Stimulated activated CD4-positive, alpha-beta T cell treated with anti-CD3 and anti-CD28 coated beads, Interleukin-2, amount 100 ng/mL, for 24 hours (primary cell): Measurements from ENCODE around the gene SAP30.

ENCODE experiments used
- DNase-seq, 2 donors: peaks; one replicate each; pipeline ENCODE4 v3.0.0-alpha.2; 2020

SAP30 gene, protein sequence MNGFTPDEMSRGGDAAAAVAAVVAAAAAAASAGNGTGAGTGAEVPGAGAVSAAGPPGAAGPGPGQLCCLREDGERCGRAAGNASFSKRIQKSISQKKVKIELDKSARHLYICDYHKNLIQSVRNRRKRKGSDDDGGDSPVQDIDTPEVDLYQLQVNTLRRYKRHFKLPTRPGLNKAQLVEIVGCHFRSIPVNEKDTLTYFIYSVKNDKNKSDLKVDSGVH

DNA sequence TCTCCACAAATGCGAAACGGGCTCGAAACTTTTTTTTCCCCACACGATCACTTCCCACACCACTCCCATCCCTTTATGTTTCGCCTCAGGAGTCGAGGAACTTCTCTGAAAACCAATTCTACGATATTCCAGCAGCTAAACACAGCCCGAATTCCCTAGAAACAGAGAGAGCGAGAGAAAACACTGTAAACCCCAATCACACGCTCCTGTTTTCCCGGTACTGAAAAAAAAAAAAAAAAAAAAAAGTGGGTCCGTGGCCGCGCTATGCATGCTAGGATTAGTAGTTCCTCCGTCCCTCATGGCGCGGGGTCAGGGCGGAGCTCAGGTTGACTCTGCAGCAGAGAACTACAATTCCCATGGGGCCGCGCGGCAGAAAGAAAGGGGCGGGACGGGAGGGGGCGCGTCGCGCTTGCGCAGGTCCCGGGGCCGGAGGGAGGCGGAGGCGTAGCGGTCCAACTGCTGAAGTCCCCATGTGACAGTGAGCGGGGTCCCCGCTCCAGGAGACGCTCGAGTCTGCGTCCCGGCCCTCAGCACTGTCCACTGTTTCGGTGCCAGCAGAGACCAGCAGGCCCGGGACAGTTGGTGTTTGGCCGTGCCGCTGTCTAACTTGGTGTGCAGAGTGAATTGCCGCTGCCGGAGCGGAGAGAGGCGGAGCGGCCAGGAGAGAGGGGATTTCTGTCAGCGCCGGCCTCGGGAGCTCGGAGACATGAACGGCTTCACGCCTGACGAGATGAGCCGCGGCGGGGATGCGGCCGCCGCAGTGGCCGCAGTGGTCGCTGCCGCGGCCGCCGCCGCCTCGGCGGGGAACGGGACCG is at the start of gene SAP30:
Gene SAP30 (plus strand): TSS at position 478 of the 815 bp plus-strand sequence. CDS start 229 bp downstream, at position 707.
- DNase-seq, result peak; percentile 96

DNA sequence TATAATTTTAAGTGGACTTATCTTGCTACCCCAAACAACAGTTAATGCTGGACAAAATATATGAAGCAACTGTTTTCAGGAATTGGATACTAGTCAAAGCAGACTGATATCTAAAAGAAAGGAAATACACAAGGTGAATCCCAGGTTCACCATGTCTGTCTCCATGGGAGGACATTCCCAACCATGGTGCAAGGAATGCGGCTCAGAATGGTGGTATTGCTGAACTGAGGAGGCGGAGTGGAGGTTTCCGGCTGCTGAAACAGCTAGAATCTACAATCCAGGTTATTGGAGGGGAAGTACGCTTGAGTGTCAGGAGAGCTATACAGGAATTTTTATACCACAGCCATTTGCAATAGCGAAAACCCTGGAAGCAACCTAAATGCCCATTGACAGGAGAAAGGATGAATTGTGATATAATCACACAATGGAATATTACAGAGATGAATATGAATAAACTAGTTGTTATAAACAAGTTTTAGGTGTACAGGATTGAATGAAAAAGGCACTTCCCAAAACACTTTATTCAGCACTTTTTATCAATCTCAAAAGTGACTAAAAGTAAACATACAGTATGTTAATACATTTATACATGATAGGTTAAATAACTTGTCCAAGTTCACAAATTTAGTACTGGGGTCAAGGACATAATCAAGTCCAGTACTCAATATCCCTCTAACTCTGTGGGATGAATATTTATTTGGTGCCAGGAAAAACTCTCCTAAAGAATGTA is 45.6 kb upstream of the SAP30 start:
- DNase-seq, result no peak

DNA sequence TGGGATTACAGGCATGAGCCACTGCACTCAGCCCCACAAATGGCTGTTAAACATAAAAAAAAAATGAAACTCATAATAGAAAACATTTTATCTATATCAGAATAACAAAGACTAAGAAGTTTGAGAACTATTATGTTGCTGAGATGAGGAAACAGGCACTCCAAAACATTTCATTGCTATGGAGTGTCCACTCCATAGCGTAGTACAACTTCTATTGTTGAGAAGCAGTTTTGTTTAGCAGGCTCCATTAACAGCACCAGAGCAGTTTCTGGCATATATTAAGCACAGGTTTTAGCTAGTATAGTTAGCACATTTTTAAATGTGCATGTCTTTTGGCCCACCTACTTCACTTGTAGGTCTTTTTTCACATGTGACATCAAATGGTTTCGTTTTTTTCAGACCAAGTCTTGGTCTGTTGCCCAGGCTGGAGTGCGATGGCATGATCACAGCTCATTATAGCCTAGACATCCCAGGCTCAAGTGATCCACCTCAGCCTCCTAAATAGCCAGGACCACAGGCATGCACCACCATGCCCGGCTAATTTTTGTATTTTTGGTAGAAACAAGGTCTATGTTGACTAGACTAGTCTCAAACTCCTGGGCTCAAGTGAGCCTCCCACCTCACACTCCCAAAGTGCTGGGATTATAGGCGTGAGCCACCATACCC is 42.4 kb upstream of the SAP30 start:
- DNase-seq, result no peak

GRCh38 chr4:173330590-173330989 is 40.2 kb upstream of the SAP30 start:
- DNase-seq, result no peak

GRCh38 chr4:173332021-173332487 is 38.7 kb upstream of the SAP30 start:
- DNase-seq, result no peak

DNA sequence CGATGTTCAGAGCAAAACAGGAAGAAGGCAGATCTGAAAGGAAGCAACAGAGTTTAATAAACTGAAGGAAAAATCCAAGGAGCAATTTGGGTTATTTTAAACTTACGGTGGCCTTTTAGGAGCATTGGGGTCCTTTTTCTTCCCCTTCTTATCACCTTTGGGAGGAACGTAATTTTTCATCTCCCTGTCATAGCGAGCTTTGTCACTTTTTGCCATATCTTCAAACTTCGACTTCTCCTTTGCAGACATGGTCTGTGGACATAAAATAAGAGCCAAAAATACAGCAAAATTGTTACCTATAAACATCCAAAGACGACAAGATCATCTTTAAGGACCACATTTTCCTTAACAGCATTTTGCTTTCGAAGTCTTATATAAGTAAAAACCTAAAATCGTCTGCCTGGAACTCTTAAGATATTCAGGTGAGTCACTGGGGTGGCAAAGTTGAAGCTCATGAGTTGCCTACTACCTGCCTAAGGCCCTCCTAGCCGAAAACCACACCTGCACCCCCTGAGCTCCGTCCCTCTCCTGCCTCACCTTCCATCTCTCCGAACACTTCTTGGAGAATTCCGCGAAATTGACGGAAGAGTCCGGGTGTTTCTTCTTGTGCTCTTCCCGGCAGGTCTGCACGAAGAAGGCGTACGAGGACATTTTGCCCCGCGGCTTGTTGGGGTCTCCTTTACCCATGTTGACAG is 37.6 kb upstream of the SAP30 start:
- peak in 1 of 2 donors; percentile 30 for DNase-seq

DNA sequence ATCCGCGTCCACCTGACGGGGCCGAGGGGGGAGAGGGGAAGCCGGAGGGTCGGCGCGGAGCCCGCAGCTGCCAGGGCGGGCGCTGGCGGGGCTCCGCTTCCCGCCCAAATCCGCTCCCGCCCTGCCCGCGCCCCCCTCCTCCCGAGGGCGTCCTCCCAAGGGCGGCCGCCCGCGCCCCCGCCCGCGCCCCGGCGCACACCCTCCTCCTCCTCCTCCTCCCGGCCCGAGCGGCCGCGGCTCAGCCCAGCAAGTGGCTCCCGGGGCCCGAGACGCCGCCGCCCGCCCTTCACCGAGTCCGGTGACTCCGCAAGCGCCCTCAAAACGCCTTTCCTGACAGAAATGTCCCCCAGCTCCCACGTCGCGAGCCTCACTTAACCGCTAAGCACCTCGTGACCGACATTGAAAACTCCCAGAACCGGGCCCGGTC is 37.1 kb upstream of the SAP30 start:
- DNase-seq, result peak in 1 of 2 donors; percentile 58

DNA sequence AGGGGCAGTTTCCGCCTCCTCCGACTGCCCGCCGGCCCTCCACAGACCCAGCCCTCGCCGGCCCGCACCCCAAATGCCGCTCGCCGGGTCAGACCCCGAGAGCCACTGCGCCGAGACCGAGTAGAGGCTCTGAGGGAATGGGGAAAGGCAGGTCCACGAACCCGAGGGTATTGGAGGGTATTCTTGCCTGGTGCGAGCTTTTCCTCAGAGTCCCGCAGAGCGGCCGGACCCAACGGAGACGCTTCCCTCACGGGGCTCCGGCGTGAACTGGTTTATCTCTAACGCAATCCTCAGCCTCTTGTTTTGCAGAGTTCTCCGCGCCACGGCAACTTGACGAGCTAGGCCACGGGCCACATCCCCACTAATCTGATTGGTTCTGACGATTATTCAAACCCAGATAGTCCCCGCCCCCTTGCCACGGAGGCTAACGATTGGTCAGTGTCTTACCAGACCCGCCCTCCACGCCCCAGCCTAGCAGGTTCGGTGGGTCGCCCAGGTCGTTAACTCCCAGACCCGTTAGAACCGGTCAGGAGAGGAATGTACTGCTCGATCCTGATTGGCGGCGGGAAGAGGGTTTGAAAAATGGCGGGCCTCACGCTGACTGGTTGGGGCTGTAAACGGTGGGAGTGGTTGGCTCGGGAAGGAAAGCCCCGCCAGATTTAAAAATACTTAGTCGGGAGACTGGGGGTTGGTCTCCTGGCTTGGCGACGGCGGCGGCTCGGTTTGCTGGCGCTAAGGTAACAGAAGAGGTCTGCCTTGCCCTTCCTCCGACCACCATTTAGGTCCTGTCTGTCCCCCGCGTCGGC is 36.5 kb upstream of the SAP30 start, which contains the start of gene HMGB2:
Gene HMGB2 (minus strand): TSS at position 274 of the 806 bp plus-strand sequence. CDS start 709 bp downstream, outside the sequence.
- peak; percentile 100 for DNase-seq

DNA sequence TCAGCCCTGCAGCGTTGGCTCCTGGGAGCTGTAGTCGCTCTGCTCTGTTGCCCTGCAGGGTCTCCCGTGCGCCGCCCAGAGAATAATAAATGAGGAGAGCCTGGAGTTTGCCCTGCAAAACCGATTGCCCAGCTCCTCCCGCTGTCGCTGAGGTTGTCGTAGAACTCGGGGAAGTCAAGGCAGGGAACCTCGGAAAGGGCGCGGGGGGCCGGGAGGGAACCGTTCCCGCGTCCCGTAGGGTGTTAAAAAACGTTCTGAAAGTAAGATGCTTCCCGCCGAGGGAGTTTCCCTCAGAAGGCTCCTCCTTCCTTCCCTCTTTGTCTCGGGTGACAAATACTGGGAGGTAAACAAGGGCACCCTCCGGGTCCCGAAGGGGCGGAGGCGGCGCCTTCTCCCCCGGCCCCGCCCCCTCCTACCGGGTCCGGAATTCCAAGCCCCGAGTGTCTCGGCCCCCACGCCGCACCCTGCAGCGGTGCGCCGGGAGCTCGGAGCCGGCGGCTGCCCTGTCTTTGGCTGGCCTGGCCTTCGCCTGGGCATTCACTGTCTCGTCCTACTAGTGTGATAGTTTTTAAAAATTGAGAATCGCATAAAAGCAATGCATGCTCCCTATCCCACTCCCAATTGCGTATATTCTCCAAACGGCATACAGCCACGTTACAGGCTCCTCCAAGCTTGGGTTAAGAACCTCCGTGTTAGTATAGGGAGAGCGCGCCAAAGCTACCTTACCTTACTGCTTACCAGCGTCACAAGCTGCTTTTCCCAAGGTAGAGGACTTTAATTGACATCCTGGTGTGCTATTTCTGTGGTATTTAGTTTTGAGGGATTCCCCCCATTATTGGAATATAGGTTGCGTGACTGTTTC is 35.6 kb upstream of the SAP30 start:
- peak; percentile 30 to 71 for DNase-seq

DNA sequence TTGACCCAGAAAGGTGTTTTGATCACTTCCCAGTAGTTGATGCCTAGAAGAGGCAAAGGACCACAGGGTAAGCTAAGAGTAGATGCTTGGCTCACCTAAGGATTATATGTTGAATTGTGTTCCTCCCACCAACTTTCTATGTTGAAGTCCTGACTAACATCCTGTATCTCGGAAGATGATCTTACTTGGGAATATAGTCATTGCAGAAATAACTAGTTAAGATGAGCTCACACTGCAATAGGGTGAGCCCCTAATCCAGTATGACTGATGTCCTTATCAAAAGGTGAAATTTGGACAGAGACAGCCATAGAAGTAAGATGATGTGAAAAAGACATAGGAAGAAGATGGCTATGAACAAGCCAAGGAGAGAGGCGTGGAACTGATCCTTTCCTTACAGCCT is 33.3 kb upstream of the SAP30 start:
- DNase-seq, result no peak

GRCh38 chr4:173343832-173344397 is 26.8 kb upstream of the SAP30 start:
- DNase-seq, result no peak

DNA sequence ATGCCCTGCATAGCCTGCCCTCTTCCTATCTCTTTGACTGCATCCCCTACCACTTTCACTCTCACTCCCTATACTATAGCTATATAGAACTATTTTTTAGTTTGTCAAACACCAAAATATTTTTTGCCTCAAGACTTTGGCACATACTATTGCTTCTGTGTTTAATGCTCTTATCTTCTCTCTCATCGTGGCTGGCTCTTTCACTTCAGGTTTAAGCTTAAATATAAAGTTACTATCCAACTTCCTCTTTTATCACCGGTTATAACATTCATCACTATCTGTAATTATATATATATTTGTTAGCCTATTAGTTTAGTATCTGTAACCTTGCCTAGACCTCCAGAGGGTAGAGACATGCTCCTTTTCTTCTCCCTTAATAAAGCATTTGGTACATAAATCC is 25.1 kb upstream of the SAP30 start:
- DNase-seq, result no peak

- DNase-seq, result no peak
Measured at GRCh38 chr4:173346074-173346473, 24.7 kb upstream of the SAP30 start.

DNA sequence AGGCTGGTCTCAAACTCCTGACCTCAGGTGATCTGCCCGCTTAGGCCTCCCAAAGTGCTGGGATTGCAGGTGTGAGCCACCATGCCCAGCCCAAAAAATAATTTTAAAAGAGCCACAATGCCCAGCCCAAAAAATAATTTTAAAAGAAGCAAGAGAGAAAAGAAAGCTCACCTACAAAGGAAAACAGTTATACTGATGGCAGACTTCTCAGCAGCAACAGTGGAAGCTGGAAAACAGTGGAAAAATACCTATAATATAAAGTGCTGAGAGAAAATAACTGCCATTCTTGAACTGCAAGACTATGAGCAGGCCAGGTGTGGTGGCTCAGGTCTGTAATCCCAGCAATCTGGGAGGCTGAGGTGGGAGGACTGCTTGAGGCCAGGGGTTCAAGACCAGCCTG is 23.3 kb upstream of the SAP30 start:
- DNase-seq, result no peak

GRCh38 chr4:173357939-173358338 is 12.8 kb upstream of the SAP30 start:
- DNase-seq, result no peak

GRCh38 chr4:173360587-173361221 is 10.1 kb upstream of the SAP30 start:
- no peak for DNase-seq

DNA sequence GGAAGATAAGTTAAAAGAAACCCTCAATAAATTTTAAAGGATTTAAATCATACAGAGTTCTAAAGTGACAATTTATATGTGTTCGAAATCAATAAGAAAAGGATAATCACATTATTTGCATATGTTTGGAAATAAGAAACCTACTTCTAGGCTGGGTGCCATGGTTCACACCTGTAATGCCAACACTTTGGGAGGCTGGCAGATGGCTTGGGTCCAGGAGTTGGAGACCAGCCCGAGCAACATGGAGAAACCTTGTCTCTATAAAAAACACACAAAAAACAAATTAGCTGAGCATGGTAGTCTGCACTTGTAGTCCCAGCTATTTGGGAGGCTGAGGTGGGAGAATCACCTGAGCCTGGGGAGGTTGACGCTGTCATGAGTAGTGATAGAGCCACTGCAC is 8.1 kb upstream of the SAP30 start:
- DNase-seq, result no peak

DNA sequence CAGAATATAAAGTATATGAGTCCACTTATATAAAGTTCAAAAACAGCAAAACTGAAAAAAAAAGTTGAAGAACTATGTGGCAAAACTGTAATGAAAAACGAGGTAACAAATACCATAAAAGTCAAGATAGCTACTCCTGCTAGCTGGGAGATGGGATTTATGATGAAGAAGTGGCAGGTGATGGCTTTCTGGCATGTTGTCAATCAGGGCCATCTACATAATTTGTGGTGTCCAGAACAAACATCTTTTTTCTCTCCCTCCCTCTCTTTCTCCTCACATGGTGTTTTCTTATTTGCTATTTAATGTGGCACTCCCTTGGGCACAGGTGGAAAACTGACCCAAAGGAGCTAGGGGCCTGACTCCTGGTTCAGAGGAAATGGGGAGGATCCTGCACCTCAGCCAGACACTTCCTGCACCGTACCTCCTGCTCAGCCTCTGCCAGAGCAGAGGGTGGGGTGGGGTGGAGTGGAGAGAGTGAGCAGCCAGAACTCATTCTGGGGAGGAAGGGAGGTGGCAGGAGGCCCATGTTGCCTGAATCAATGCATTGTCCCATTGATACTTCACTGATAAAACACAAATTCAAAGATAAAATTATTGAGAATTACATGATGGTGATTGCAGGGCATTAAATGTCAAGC is 5.3 kb upstream of the SAP30 start:
- no peak for DNase-seq

- DNase-seq, result no peak
Measured at GRCh38 chr4:173367285-173367684, 3.5 kb upstream of the SAP30 start.
